Osteocyte (in vitro differentiated cells): ENCODE data around the gene RNF212B. TPM values are rescaled to one million over a fixed set of nuclear protein-coding genes. Genes with fewer than 3 reads are reported as not detected.
"Not testable (repeated sequence)": the region's sequence is repeated elsewhere in the genome, so short reads cannot be mapped to it uniquely, and the experiment has no call there.

ENCODE experiments used
- DNase-seq: peaks from one replicate; pipeline ENCODE4 v3.0.0; 2021; ENCODE audit warnings: mixed read lengths; ENCODE audit not compliant: unreplicated experiment; ENCODE audit errors: extremely low spot score
- H3K27ac Mint-ChIP-seq: one replicate; pipeline ENCODE4 v1.8.0; 2021; ENCODE audit warnings: mild to moderate bottlenecking, mixed read lengths; ENCODE audit not compliant: unreplicated experiment
- H3K27me3 Mint-ChIP-seq: one replicate; pipeline ENCODE4 v1.8.0; 2021; ENCODE audit warnings: mixed read lengths; ENCODE audit not compliant: unreplicated experiment
- H3K36me3 Mint-ChIP-seq: one replicate; pipeline ENCODE4 v1.8.0; 2021; ENCODE audit warnings: mixed read lengths; ENCODE audit not compliant: unreplicated experiment
- H3K4me1 Mint-ChIP-seq: one replicate; pipeline ENCODE4 v1.8.0; 2021; ENCODE audit warnings: mixed read lengths; ENCODE audit not compliant: unreplicated experiment
- H3K4me3 Mint-ChIP-seq: one replicate; pipeline ENCODE4 v1.8.0; 2021; ENCODE audit warnings: mild to moderate bottlenecking, moderate library complexity, mixed read lengths; ENCODE audit not compliant: unreplicated experiment
- H3K9me3 Mint-ChIP-seq: one replicate; pipeline ENCODE4 v1.8.0; 2021; ENCODE audit warnings: mixed read lengths; ENCODE audit not compliant: unreplicated experiment
- long read RNA-seq: library from polyadenylated mRNA; unstranded; transcript quantifications from one replicate; pipeline ENCODE4 v2.0.0, GENCODE V29; 2021
- total RNA-seq: library from RNA; stranded (reverse); gene quantifications from 2 replicates; pipeline ENCODE4 v1.2.1, GENCODE V29; 2021
- TF ChIP-seq, protein P1 (sequence below): fragments of 200-600 bp; sonication (generic); IDR thresholded peaks from 2 replicates; pipeline ENCODE4 v1.5.0; 2021; ENCODE audit warnings: antibody characterized with exemption, mild to moderate bottlenecking, moderate library complexity

The RNF212B gene, protein sequence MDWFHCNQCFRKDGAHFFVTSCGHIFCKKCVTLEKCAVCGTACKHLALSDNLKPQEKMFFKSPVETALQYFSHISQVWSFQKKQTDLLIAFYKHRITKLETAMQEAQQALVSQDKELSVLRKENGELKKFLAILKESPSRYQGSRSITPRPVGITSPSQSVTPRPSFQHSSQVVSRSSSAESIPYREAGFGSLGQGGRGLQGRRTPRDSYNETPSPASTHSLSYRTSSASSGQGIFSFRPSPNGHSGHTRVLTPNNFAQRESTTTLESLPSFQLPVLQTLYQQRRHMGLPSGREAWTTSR
- total RNA-seq, result not detected in 2 replicates
- long read RNA-seq, result 0 reads

DNA sequence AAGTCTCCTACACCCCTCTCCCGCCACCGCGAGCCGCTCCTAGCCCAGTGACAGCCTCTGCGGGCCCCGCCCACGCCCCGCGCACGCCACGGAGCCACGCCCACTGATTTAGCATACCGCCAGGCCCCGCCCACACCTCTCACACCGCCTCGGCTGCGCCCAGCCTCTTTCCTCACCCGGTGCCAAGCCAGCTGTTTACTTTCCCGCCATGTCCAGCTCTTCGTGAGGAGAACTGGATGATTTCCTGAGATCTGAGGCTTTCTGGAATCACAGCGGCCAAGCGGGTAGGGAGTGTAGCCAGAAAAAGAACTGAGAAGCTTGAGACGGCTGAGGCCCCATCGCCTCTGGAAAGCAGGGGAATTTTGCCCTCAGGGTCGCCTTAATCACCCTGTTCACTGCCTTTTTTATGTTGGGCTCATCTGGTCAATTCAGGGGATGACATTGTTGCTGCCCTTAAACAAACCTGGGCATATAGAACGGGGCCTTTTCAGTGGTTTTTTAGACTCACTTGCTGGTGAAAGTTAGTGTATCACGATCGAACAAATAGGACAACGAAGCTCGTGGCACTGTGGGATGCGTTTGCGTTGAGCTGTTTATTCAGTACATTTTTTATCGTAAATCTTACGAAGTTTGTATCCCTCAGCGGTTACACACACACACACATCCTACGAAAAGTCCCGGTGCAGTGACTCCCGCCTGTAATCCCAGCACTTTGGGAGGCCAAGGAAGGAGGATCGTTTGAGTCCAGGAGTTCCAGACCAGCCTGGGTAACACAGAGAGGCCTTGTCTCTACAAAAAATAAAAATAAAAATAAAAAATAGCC is at the start of gene RNF212B:
RNF212B (plus strand) TSS at position 165 of the 823 bp plus-strand sequence. CDS start 2,410 bp downstream, outside the sequence.
- H3K27me3 Mint-ChIP-seq, result peaks cover 28% of the 10 kb centered on the region
- no peaks in the 10 kb centered on the region for H3K9me3 Mint-ChIP-seq
- TF ChIP-seq, protein P1, sequence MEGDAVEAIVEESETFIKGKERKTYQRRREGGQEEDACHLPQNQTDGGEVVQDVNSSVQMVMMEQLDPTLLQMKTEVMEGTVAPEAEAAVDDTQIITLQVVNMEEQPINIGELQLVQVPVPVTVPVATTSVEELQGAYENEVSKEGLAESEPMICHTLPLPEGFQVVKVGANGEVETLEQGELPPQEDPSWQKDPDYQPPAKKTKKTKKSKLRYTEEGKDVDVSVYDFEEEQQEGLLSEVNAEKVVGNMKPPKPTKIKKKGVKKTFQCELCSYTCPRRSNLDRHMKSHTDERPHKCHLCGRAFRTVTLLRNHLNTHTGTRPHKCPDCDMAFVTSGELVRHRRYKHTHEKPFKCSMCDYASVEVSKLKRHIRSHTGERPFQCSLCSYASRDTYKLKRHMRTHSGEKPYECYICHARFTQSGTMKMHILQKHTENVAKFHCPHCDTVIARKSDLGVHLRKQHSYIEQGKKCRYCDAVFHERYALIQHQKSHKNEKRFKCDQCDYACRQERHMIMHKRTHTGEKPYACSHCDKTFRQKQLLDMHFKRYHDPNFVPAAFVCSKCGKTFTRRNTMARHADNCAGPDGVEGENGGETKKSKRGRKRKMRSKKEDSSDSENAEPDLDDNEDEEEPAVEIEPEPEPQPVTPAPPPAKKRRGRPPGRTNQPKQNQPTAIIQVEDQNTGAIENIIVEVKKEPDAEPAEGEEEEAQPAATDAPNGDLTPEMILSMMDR, result no peak
- H3K27ac Mint-ChIP-seq, result no peak within 1 kb of the TSS
- DNase-seq, result peak; percentile 89
- H3K4me3 Mint-ChIP-seq, result peak within 1 kb of the TSS; percentile 62
- H3K36me3 Mint-ChIP-seq, result no peaks in the 10 kb centered on the region
- H3K4me1 Mint-ChIP-seq, result peaks cover 8% of the 10 kb centered on the region

DNA sequence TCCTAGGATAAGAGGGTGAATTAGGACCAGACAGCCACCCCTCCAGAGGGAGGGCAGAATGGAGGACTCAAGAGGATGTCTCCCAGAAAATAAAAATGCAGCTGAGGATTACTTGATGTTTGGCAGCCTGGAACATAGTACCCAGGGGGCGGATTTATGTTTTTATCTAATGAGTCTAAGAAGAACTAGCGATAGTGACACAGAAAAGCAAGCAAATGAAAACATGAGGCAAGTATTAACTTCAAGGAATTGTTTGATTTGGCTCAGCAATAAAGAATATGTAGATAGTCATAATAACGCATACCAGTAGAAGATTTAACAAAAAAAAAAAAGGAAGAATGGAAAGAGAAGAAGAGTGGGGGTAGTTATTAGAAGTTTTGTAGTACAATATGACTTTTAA is 44.3 kb upstream of the RNF212B start:
- H3K4me3 Mint-ChIP-seq, result no peak overlapping the region
- no peaks in the 10 kb centered on the region for H3K36me3 Mint-ChIP-seq
- no peak overlapping the region for H3K27ac Mint-ChIP-seq
- DNase-seq, result no peak
- H3K27me3 Mint-ChIP-seq, result peaks cover 32% of the 10 kb centered on the region
- H3K4me1 Mint-ChIP-seq, result peaks cover 5% of the 10 kb centered on the region
- no peaks in the 10 kb centered on the region for H3K9me3 Mint-ChIP-seq
- TF ChIP-seq, protein P1, result no peak

DNA sequence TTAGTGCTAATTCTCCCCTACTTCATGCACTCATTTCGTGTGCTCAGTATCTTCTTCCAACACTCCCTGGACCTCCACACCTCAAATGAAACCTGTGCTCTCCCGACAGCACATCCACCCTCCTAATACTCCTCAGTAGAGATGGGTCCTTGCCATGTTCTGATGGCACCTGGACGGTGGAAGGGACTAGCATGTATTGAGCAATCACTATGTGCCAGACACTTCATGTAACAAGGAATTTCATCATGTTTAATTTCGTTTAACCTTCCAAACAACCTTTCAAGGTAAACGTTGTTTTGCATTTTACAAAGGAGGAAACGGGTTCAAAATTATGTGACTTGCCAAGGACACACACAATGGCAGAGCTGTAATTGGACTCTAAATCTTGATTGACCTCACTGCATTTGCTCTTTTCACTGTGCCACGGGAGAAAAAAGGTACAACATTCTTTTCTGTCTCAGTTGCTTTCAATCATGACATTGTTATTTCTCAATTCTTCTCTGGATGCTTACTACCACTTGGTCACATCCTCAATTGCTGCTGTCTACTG is 42.1 kb upstream of the RNF212B start:
- no peak overlapping the region for H3K4me3 Mint-ChIP-seq
- H3K4me1 Mint-ChIP-seq, result peaks cover 5% of the 10 kb centered on the region
- H3K36me3 Mint-ChIP-seq, result no peaks in the 10 kb centered on the region
- H3K9me3 Mint-ChIP-seq, result no peaks in the 10 kb centered on the region
- TF ChIP-seq, protein P1, result no peak
- DNase-seq, result no peak
- H3K27me3 Mint-ChIP-seq, result peaks cover 28% of the 10 kb centered on the region
- H3K27ac Mint-ChIP-seq, result no peak overlapping the region

DNA sequence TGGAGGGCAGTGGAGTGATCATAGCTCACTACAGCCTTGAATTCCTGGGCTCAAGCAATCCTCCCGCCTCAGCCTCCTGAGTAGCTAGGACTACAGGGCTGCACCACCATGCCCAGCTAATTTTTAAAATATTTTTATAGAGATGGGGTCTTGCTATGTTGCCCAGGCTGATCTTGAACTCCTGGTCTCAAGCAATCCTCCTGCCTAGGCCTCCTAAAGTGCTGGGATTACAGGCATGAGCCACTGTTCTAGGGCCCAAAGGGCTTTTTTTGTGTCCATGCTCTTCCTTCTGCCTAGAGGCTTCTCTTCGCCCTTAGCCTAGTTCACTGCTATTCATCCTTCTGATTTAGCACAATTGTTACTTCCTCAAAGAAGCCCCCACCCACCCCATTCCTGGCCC is 41.2 kb upstream of the RNF212B start:
- not testable (repeated sequence) for H3K4me3 Mint-ChIP-seq, H3K27ac Mint-ChIP-seq, H3K4me1 Mint-ChIP-seq, DNase-seq, H3K9me3 Mint-ChIP-seq, H3K36me3 Mint-ChIP-seq
- H3K27me3 Mint-ChIP-seq, result peaks cover 30% of the 10 kb centered on the region

DNA sequence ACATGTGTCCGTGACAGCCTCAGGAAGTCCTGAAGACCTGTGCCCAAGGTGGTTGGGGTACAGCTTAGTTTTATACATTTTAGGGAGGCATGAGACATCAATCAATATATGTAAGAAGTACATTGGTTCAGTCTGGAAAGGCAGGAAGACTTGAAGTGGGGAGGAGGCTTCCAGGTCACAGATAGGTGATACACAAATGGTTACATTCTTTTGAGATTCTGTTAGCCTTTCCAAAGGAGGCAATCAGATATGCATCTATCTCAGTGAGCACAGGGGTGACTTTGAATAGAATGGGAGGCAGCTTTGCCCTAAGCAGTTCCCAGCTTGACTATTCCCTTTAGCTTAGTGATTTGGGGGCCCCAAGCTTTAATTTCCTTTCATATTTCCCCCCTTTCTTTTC is 38.6 kb upstream of the RNF212B start:
- H3K36me3 Mint-ChIP-seq, DNase-seq, H3K4me3 Mint-ChIP-seq, H3K9me3 Mint-ChIP-seq, H3K27ac Mint-ChIP-seq, H3K4me1 Mint-ChIP-seq: not testable (repeated sequence)
- peaks cover 30% of the 10 kb centered on the region for H3K27me3 Mint-ChIP-seq

DNA sequence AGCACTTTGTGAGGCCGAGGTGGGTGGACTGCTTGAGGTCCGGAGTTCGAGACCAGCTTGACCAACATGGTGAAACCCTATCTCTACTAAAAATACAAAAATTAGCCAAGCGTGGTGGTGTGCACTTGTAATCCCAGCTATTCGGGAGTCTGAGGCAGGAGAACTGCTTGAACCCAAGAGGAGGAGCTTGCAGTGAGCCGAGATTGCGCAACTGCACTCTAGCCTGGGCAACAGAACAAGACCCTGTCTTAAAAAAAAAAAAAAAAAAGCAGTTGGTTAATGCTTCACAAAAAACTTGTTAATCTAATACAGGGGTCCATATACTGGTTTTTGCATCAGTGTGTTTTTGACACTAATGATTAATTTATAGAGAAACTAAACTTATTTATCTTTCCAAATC is 35.7 kb upstream of the RNF212B start:
- Mint-ChIP-seq H3K36me3 (no peaks in the 10 kb centered on the region), H3K27me3 (peaks cover 37% of the 10 kb centered on the region), H3K4me3 (no peak overlapping the region), H3K4me1 (peaks cover 3% of the 10 kb centered on the region), H3K27ac (no peak overlapping the region), H3K9me3 (no peaks in the 10 kb centered on the region)
- TF ChIP-seq, protein P1, result no peak
- DNase-seq, result no peak
